Mucosa of descending colon (tissue), 3 donors: ENCODE data around the gene MAP3K5. TPM values are rescaled to one million over a fixed set of nuclear protein-coding genes. Genes with fewer than 3 reads are reported as not detected.
A peak's percentile ranks its signal among the peaks of the same experiment; 100 is the strongest.

Experiments used
- ATAC-seq: fragments of 200-7000 bp; cut with Tn5 transposase; one replicate; pipeline ENCODE4 v1.9.1; 2020; ENCODE audit warnings: mild to moderate bottlenecking, moderate library complexity
- DNase-seq, 3 donors: peaks; one replicate each; pipeline ENCODE4 v3.0.0-alpha.2; 2020
- H3K36me3 ChIP-seq: fragments of 200-600 bp; one replicate; pipeline ENCODE4 v1.8.0; 2021; ENCODE audit warnings: low read depth, mild to moderate bottlenecking
- H3K4me1 ChIP-seq: fragments of 200-600 bp; one replicate; pipeline ENCODE4 v1.8.0; 2021; ENCODE audit warnings: low read depth, mild to moderate bottlenecking
- H3K4me3 ChIP-seq: fragments of 200-600 bp; one replicate; pipeline ENCODE4 v1.8.0; 2021; ENCODE audit warnings: mild to moderate bottlenecking
- H3K9me3 ChIP-seq: fragments of 200-600 bp; one replicate; pipeline ENCODE4 v1.8.0; 2021; ENCODE audit warnings: mild to moderate bottlenecking
- CTCF ChIP-seq: fragments of 200-600 bp; IDR thresholded peaks from one replicate; pipeline ENCODE4 v1.8.0; 2022; ENCODE audit warnings: antibody characterized with exemption, mild to moderate bottlenecking
- intact Hi-C, 2 donors: fragments of 100-400 bp; cut with DNase I in 1 of 2; cut with micrococcal nuclease in 1 of 2; formaldehyde crosslinking; loops; one replicate each; pipeline versions ENCODE4 v1.11.0 to v1.11.1; 2022; cut with DNase I, micrococcal nuclease
- total RNA-seq, 3 donors: library from RNA; stranded (reverse); fragmentation: NEBNext Ultra II Directional in 2 of 3; extraction: Animal tissue kit (Norgen Biotek cat#: 25700) in 2 of 3; gene quantifications; one replicate each; pipeline versions ENCODE4 v1.2.1 to v1.2.4, GENCODE V29; 2021 to 2023
- donor health status: DM: no; HTN: no; CAD: no; lungs with moderate emphysema.
- donor health status: DM: no; HTN: no; CAD: no.
- donor health status: DM: no; HTN: yes; CAD: no.

The MAP3K5 gene
- total RNA-seq, 3 donors from 2014 or later: 12.6 to 18.2 (median 16.3) TPM

GRCh38 chr6:136522636-136523035 is 269.6 kb downstream of the MAP3K5 start:
- Histone ChIP-seq H3K9me3 (no peaks in the 10 kb centered on the region), H3K36me3 (no peaks in the 10 kb centered on the region), H3K4me3 (no peak overlapping the region), H3K4me1 (peaks cover 5% of the 10 kb centered on the region)
- no peak for TF ChIP-seq CTCF
- DNase-seq (no peak), ATAC-seq (no peak)
- intact Hi-C loops: no loop called here

GRCh38 chr6:136521911-136522310 is 270.4 kb downstream of the MAP3K5 start:
- Histone ChIP-seq H3K4me3 (no peak overlapping the region), H3K36me3 (no peaks in the 10 kb centered on the region), H3K4me1 (peaks cover 5% of the 10 kb centered on the region), H3K9me3 (no peaks in the 10 kb centered on the region)
- no peak for ATAC-seq
- intact Hi-C loops: no loop called here
- no peak for TF ChIP-seq CTCF
- DNase-seq: no peak

GRCh38 chr6:136521427-136521826 is 270.9 kb downstream of the MAP3K5 start:
- no peaks in the 10 kb centered on the region for H3K36me3 ChIP-seq
- no peak for TF ChIP-seq CTCF

GRCh38 chr6:136520517-136520916 is 271.8 kb downstream of the MAP3K5 start:
- intact Hi-C loops: no loop called here
- TF ChIP-seq CTCF: no peak
- ATAC-seq (peak; percentile 78), DNase-seq (no peak)
- Histone ChIP-seq H3K36me3 (no peaks in the 10 kb centered on the region), H3K9me3 (no peaks in the 10 kb centered on the region), H3K4me3 (no peak overlapping the region), H3K4me1 (peaks cover 5% of the 10 kb centered on the region)

More at GRCh38 chr6:136521427-136521826, 270.9 kb downstream of the MAP3K5 start:
- peaks cover 5% of the 10 kb centered on the region for H3K4me1 ChIP-seq
- ATAC-seq (peak; percentile 56), DNase-seq (no peak)
- intact Hi-C loops: no loop called here
- H3K9me3 ChIP-seq: no peaks in the 10 kb centered on the region
- H3K4me3 ChIP-seq: no peak overlapping the region

GRCh38 chr6:136517582-136517981 is 274.7 kb downstream of the MAP3K5 start:
- Histone ChIP-seq H3K4me1 (peaks cover 5% of the 10 kb centered on the region), H3K9me3 (no peaks in the 10 kb centered on the region), H3K4me3 (no peak overlapping the region), H3K36me3 (no peaks in the 10 kb centered on the region)
- DNase-seq: no peak
- intact Hi-C loops: no loop called here
- ATAC-seq: no peak
- TF ChIP-seq CTCF: no peak

GRCh38 chr6:136517002-136517401 is 275.3 kb downstream of the MAP3K5 start:
- no peaks in the 10 kb centered on the region for H3K36me3 ChIP-seq
- H3K4me1 ChIP-seq: peaks cover 6% of the 10 kb centered on the region
- TF ChIP-seq CTCF: no peak
- intact Hi-C loops: no loop called here
- no peak for DNase-seq
- no peak overlapping the region for H3K4me3 ChIP-seq
- H3K9me3 ChIP-seq: no peaks in the 10 kb centered on the region
- peak; percentile 30 for ATAC-seq
